WTC11 (cell line): ENCODE measurements around the gene CCDC170.

Source experiments
- CTCF ChIP-seq: fragments of 200-600 bp; IDR thresholded peaks from 2 replicates; pipeline ENCODE4 v1.8.0; 2022; ENCODE audit warnings: antibody characterized with exemption
- E2F4 ChIP-seq: sonication (generic); formaldehyde crosslinking; IDR thresholded peaks from 2 replicates; pipeline ENCODE4 v1.8.1; 2022; ENCODE audit warnings: low read depth, mild to moderate bottlenecking, moderate library complexity, missing genetic modification reagents, borderline replicate concordance
- IRF2 ChIP-seq: sonication (generic); formaldehyde crosslinking; IDR thresholded peaks from 2 replicates; pipeline ENCODE4 v1.8.0; 2022; ENCODE audit warnings: low read depth, missing genetic modification reagents, borderline replicate concordance
- NR3C1 ChIP-seq: sonication (generic); formaldehyde crosslinking; conservative IDR thresholded peaks from 2 replicates; pipeline ENCODE4 v1.8.1; 2023; ENCODE audit warnings: low read depth, mild to moderate bottlenecking, missing genetic modification reagents
- RELA ChIP-seq: sonication (generic); formaldehyde crosslinking; IDR thresholded peaks from 2 replicates; pipeline ENCODE4 v1.8.1; 2022; ENCODE audit warnings: missing genetic modification reagents, mild to moderate bottlenecking, borderline replicate concordance
- USF1 ChIP-seq: sonication (generic); formaldehyde crosslinking; IDR thresholded peaks from 2 replicates; pipeline ENCODE4 v1.8.0; 2022; ENCODE audit warnings: mild to moderate bottlenecking, missing genetic modification reagents
- ZBTB21 ChIP-seq: sonication (generic); formaldehyde crosslinking; IDR thresholded peaks from 2 replicates; pipeline ENCODE4 v1.8.1; 2023; ENCODE audit warnings: mild to moderate bottlenecking, missing genetic modification reagents, borderline replicate concordance
- ZNF232 ChIP-seq: sonication (generic); formaldehyde crosslinking; IDR thresholded peaks from 2 replicates; pipeline ENCODE4 v1.8.0; 2022; ENCODE audit warnings: mild to moderate bottlenecking, missing genetic modification reagents
- ZNF396 ChIP-seq: fragments of 250-450 bp; sonication (Bioruptor Pico); IDR thresholded peaks from 2 replicates; pipeline ENCODE4 v1.8.0; 2021; ENCODE audit warnings: mild to moderate bottlenecking, moderate library complexity, borderline replicate concordance

- TF ChIP-seq CTCF (no peak), E2F4 (no peak), ZNF396 (no peak), IRF2 (CRISPR knock-in tag) (no peak), RELA (CRISPR knock-in tag) (no peak), NR3C1 (CRISPR knock-in tag) (no peak), USF1 (no peak), ZNF232 (no peak), ZBTB21 (CRISPR knock-in tag) (no peak)
These were observed 98.8 kb downstream of the CCDC170 start for GRCh38 chr6:151592449-151593159.
